HepG2 (cell line): Measurements from ENCODE around the gene TADA2B.

Experiments used
- KLF13 ChIP-seq: sonication (generic); formaldehyde crosslinking; IDR thresholded peaks from 2 replicates; pipeline ENCODE4 v1.4.0; 2020; ENCODE audit warnings: mild to moderate bottlenecking, missing genetic modification reagents
- ZNF850 ChIP-seq: sonication (generic); formaldehyde crosslinking; conservative IDR thresholded peaks from 2 replicates; pipeline ENCODE4 v1.9.0; 2021; ENCODE audit warnings: mild to moderate bottlenecking, missing genetic modification reagents
- ZSCAN30 ChIP-seq: sonication (generic); formaldehyde crosslinking; IDR thresholded peaks from 2 replicates; pipeline ENCODE4 v1.5.0; 2020; ENCODE audit warnings: mild to moderate bottlenecking, missing genetic modification reagents

DNA sequence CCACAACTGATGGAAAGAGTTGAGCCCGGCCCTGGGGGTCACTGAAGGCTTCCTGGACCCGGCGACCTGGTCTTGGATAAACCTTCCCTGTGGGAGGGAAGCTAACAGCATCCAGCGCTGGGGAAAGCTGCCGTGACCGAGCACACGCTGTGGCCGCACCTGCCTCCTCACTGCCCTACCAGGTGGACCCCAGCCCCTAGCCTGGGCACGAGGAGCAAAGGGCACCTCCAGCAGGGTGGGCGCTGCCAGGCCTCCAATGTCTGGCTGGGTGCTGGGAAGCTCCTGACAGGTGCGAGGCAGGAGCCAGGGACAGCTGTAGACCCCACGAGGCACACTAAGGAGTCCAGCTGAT lies 7.9 kb downstream of the TADA2B start:
- TF ChIP-seq ZSCAN30 = no peak
- TF ChIP-seq KLF13 (CRISPR knock-in tag) = no peak
- TF ChIP-seq ZNF850 (CRISPR knock-in tag) = no peak
